HepG2 (cell line): ENCODE measurements around the gene PPY. TPM values are rescaled to one million over a fixed set of nuclear protein-coding genes. Genes with fewer than 3 reads are reported as not detected.

Experiments used
- ELF1 ChIP-seq: sonication (generic); formaldehyde crosslinking; IDR thresholded peaks from 2 replicates; pipeline ENCODE4 v1.4.0; 2020; ENCODE audit warnings: missing genetic modification reagents
- EZH2 ChIP-seq: conservative IDR thresholded peaks from 2 replicates; pipeline ENCODE4 v1.6.1; 2012; ENCODE audit warnings: mild to moderate bottlenecking, low read depth, low read length, moderate library complexity
- FOXA1 ChIP-seq, 2 experiments: fragments of 450-650 bp in 1 of 2; sonication (generic) in 1 of 2; formaldehyde crosslinking in 1 of 2; IDR thresholded peaks; 2 replicates each; pipeline versions ENCODE4 v1.4.0 to v1.6.1; 2016 to 2020; ENCODE audit warnings: missing genetic modification reagents in 1 of 2
- GABPA ChIP-seq, 2 experiments: IDR thresholded peaks; 2 replicates each; pipeline ENCODE4 v1.6.1; 2011 to 2016; ENCODE audit warnings: low read depth in 2 of 2, low read length in 1 of 2, missing biosample characterization in 1 of 2, missing genetic modification characterization in 1 of 2
- HDAC1 ChIP-seq: sonication (generic); formaldehyde crosslinking; IDR thresholded peaks from 2 replicates; pipeline ENCODE4 v1.5.1; 2020; ENCODE audit warnings: mild to moderate bottlenecking, missing genetic modification reagents
- NR2F6 ChIP-seq, 2 experiments: IDR thresholded peaks; 2 replicates each; pipeline ENCODE4 v1.6.1; 2016; ENCODE audit warnings: antibody characterized with exemption in 1 of 2, mild to moderate bottlenecking in 1 of 2
- RAD51 ChIP-seq: fragments of 450-650 bp; IDR thresholded peaks from 2 replicates; pipeline ENCODE4 v1.6.1; 2016; ENCODE audit warnings: borderline replicate concordance
- RCOR2 ChIP-seq: IDR thresholded peaks from 2 replicates; pipeline ENCODE4 v1.6.1; 2016; ENCODE audit warnings: missing biosample characterization, missing genetic modification reagents
- SKIL ChIP-seq: sonication (generic); formaldehyde crosslinking; IDR thresholded peaks from 2 replicates; pipeline ENCODE4 v1.8.0; 2022; ENCODE audit warnings: missing genetic modification reagents, mild to moderate bottlenecking, moderate library complexity, borderline replicate concordance
- TCF7 ChIP-seq: sonication (generic); IDR thresholded peaks from 2 replicates; pipeline ENCODE4 v1.6.1; 2016; ENCODE audit warnings: antibody characterized with exemption, low read depth
- ZFYVE20 ChIP-seq: sonication (generic); formaldehyde crosslinking; IDR thresholded peaks from 2 replicates; pipeline ENCODE4 v1.8.0; 2023; ENCODE audit warnings: low read depth, mild to moderate bottlenecking, moderate library complexity, missing genetic modification reagents, borderline replicate concordance
- ZNF576 ChIP-seq: sonication (generic); formaldehyde crosslinking; IDR thresholded peaks from 2 replicates; pipeline ENCODE4 v1.4.0; 2020; ENCODE audit warnings: mild to moderate bottlenecking, missing genetic modification reagents
- polyA plus RNA-seq, 8 experiments: library from polyadenylated mRNA; depleted of rRNA in 3 of 8; stranded (reverse) in 7 of 8; unstranded in 1 of 8; fragments of >200 nt; fragmentation: Illumina TruSeq in 4 of 8; extraction: Trizol in 4 of 8; gene quantifications; 2 replicates each; pipeline versions ENCODE4 v1.2.1 to v1.2.3, GENCODE V29; 2011 to 2016; ENCODE audit warnings: low read depth in 4 of 8, missing spikeins in 1 of 8, mixed read lengths in 1 of 8; ENCODE audit not compliant: insufficient read depth in 1 of 8
- total RNA-seq, 5 experiments: library from RNA; depleted of rRNA; stranded (reverse); fragments of >200 nt; fragmentation: Illumina TruSeq; extraction: Trizol; gene quantifications; 2 replicates each; pipeline ENCODE4 v1.2.3, GENCODE V29; 2016; ENCODE audit warnings: low read depth in 1 of 5
- TF ChIP-seq, protein P1 (sequence below): sonication (generic); formaldehyde crosslinking; IDR thresholded peaks from 2 replicates; pipeline ENCODE4 v1.5.0; 2020; ENCODE audit warnings: mild to moderate bottlenecking, missing genetic modification reagents, borderline replicate concordance
- TF ChIP-seq, protein P2 (sequence below): sonication (generic); formaldehyde crosslinking; IDR thresholded peaks from 2 replicates; pipeline ENCODE4 v1.8.1; 2023; ENCODE audit warnings: missing genetic modification reagents, inconsistent platforms, borderline replicate concordance

PPY gene
- total and polyA plus RNA-seq, 2 of the 13 experiments (the other 11 are each of a cell fraction or from before 2014, with no cell fraction given), result not detected

DNA sequence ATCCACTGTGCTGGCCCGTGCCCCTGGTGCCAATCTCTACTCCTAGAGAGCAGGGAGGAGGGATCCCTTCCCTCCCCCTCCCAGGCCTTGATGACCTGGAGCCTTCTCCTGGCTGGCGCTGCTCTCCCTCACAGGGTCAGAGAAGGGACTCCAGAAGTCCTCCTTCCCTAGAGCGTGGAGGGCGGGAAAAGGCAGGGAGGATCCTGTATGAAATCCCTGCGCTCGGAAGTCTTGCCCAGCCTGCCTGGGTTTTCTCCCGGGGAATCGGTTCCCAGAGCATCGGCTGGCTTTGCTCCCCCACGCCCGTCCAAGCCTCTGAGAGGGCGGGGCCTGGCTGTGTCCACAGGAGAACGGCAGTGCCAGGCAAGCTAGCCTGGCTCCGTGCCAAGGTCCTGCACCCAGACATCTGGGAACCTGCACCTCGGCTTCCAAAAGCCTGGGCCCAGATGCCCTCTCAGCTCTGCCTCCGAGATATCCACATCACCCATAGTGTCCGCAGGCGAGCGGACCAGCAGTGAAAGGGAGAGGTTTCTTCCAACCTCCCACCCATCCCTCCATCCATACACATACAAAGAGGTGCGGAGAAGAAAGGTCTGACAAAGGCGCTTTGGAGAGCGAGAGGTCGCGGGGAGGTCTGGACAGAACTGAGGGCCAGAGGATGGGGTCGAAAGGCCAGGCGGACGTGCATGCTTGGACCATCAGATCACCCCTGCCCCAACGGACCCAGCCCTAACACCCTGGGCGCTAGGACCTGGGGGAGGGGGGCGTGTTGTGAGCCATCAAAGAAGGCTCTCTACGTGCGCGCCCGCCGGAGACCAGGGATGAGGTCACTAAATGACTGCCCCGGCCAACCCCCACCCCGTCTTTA is 36.1 kb downstream of the PPY start (continued):
- TF ChIP-seq, protein P1, sequence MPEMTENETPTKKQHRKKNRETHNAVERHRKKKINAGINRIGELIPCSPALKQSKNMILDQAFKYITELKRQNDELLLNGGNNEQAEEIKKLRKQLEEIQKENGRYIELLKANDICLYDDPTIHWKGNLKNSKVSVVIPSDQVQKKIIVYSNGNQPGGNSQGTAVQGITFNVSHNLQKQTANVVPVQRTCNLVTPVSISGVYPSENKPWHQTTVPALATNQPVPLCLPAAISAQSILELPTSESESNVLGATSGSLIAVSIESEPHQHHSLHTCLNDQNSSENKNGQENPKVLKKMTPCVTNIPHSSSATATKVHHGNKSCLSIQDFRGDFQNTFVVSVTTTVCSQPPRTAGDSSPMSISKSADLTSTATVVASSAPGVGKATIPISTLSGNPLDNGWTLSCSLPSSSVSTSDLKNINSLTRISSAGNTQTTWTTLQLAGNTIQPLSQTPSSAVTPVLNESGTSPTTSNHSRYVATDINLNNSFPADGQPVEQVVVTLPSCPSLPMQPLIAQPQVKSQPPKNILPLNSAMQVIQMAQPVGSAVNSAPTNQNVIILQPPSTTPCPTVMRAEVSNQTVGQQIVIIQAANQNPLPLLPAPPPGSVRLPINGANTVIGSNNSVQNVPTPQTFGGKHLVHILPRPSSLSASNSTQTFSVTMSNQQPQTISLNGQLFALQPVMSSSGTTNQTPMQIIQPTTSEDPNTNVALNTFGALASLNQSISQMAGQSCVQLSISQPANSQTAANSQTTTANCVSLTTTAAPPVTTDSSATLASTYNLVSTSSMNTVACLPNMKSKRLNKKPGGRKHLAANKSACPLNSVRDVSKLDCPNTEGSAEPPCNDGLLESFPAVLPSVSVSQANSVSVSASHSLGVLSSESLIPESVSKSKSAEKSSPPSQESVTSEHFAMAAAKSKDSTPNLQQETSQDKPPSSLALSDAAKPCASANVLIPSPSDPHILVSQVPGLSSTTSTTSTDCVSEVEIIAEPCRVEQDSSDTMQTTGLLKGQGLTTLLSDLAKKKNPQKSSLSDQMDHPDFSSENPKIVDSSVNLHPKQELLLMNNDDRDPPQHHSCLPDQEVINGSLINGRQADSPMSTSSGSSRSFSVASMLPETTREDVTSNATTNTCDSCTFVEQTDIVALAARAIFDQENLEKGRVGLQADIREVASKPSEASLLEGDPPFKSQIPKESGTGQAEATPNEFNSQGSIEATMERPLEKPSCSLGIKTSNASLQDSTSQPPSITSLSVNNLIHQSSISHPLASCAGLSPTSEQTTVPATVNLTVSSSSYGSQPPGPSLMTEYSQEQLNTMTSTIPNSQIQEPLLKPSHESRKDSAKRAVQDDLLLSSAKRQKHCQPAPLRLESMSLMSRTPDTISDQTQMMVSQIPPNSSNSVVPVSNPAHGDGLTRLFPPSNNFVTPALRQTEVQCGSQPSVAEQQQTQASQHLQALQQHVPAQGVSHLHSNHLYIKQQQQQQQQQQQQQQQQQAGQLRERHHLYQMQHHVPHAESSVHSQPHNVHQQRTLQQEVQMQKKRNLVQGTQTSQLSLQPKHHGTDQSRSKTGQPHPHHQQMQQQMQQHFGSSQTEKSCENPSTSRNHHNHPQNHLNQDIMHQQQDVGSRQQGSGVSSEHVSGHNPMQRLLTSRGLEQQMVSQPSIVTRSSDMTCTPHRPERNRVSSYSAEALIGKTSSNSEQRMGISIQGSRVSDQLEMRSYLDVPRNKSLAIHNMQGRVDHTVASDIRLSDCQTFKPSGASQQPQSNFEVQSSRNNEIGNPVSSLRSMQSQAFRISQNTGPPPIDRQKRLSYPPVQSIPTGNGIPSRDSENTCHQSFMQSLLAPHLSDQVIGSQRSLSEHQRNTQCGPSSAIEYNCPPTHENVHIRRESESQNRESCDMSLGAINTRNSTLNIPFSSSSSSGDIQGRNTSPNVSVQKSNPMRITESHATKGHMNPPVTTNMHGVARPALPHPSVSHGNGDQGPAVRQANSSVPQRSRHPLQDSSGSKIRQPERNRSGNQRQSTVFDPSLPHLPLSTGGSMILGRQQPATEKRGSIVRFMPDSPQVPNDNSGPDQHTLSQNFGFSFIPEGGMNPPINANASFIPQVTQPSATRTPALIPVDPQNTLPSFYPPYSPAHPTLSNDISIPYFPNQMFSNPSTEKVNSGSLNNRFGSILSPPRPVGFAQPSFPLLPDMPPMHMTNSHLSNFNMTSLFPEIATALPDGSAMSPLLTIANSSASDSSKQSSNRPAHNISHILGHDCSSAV (CRISPR knock-in tag), result no peak
- TF ChIP-seq NR2F6 (IDR thresholded peaks at IDR 0.05) (peak; percentile 17; the same call in 1 of the 2 replicates), NR2F6 (CRISPR knock-in tag; IDR thresholded peaks at IDR 0.05) (no peak), GABPA (IDR thresholded peaks at IDR 0.05; ENCODE audit: low read depth, low read length) (no peak), GABPA (CRISPR knock-in tag; IDR thresholded peaks at IDR 0.05; ENCODE audit: low read depth) (no peak), ELF1 (CRISPR knock-in tag) (no peak), RCOR2 (CRISPR knock-in tag) (no peak), FOXA1 (IDR thresholded peaks at IDR 0.05) (no peak), FOXA1 (CRISPR knock-in tag; IDR thresholded peaks at IDR 0.05) (0 out of 2 replicates have a peak, but pooled peaks have one; percentile 3), RAD51 (no peak), TCF7 (peak; percentile 50; the same call in 1 of the 2 replicates), HDAC1 (CRISPR knock-in tag) (peak; percentile 58), ZNF576 (CRISPR knock-in tag) (no peak), SKIL (CRISPR knock-in tag) (no peak), EZH2 (peak; percentile 41; the same call in 1 of the 2 replicates), ZFYVE20 (CRISPR knock-in tag) (no peak)
- TF ChIP-seq, protein P2, sequence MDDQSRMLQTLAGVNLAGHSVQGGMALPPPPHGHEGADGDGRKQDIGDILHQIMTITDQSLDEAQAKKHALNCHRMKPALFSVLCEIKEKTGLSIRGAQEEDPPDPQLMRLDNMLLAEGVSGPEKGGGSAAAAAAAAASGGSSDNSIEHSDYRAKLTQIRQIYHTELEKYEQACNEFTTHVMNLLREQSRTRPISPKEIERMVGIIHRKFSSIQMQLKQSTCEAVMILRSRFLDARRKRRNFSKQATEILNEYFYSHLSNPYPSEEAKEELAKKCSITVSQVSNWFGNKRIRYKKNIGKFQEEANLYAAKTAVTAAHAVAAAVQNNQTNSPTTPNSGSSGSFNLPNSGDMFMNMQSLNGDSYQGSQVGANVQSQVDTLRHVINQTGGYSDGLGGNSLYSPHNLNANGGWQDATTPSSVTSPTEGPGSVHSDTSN (CRISPR knock-in tag), result no peak
